Upper lobe of left lung (tissue), 4 donors: ENCODE results near the gene BRICD5.

ENCODE experiments used
- CTCF ChIP-seq, 6 experiments: fragments of 450-650 bp in 4 of 6; fragments of 200-600 bp in 2 of 6; sonication (generic) in 2 of 6; IDR thresholded peaks; one replicate each; pipeline ENCODE4 v1.5.1; 2016 to 2019; ENCODE audit warnings: antibody characterized with exemption in 6 of 6
- POLR2A ChIP-seq, 4 donors: fragments of 450-650 bp; IDR thresholded peaks; one replicate each; pipeline ENCODE4 v1.5.1; 2016 to 2017; ENCODE audit warnings: antibody characterized with exemption in 4 of 4, mild to moderate bottlenecking in 2 of 4

GRCh38 chr16:2165861-2166260, 44.8 kb downstream of the BRICD5 start:
- TF ChIP-seq CTCF (IDR thresholded peaks at IDR 0.05), result no peak
- no peak for TF ChIP-seq POLR2A (IDR thresholded peaks at IDR 0.05)
